HG03095 (cell line): Measurements from ENCODE around the gene VTI1A.
"Not testable (repeated sequence)": the region's sequence is repeated elsewhere in the genome, so short reads cannot be mapped to it uniquely, and the experiment has no call there.

Experiments used
- ATAC-seq: cut with Tn5 transposase; IDR thresholded peaks from one replicate; pipeline ENCODE4 v1.9.1; 2021; ENCODE audit warnings: moderate library complexity; ENCODE audit not compliant: unreplicated experiment

VTI1A gene

GRCh38 chr10:112539340-112539739, 92.3 kb downstream of the VTI1A start:
- no peak for ATAC-seq

- not testable (repeated sequence) for ATAC-seq
These were observed 95.8 kb downstream of the VTI1A start for GRCh38 chr10:112542823-112543222.

- ATAC-seq: no peak
These were observed 99.5 kb downstream of the VTI1A start for GRCh38 chr10:112546474-112546873.

- no peak for ATAC-seq
These were observed 101.7 kb downstream of the VTI1A start for GRCh38 chr10:112548535-112549276.

GRCh38 chr10:112552593-112553110, 105.6 kb downstream of the VTI1A start:
- no peak for ATAC-seq

- ATAC-seq: no peak
These were observed 106.3 kb downstream of the VTI1A start for GRCh38 chr10:112553315-112553714.

- no peak for ATAC-seq
These were observed 107.2 kb downstream of the VTI1A start for GRCh38 chr10:112554263-112554662.

GRCh38 chr10:112557197-112557596, 110.2 kb downstream of the VTI1A start:
- ATAC-seq: no peak

GRCh38 chr10:112558476-112559142, 111.6 kb downstream of the VTI1A start:
- no peak for ATAC-seq

GRCh38 chr10:112559349-112559748, 112.3 kb downstream of the VTI1A start:
- ATAC-seq: no peak

- no peak for ATAC-seq
These were observed 115.1 kb downstream of the VTI1A start for GRCh38 chr10:112562122-112562521.

GRCh38 chr10:112562809-112563663, 116.0 kb downstream of the VTI1A start:
- ATAC-seq: no peak

- no peak for ATAC-seq
These were observed 117.3 kb downstream of the VTI1A start for GRCh38 chr10:112564337-112564736.

GRCh38 chr10:112565434-112566053, 118.5 kb downstream of the VTI1A start:
- ATAC-seq: no peak

- ATAC-seq: no peak
These were observed 123.6 kb downstream of the VTI1A start for GRCh38 chr10:112570585-112570984.

- no peak for ATAC-seq
These were observed 132.6 kb downstream of the VTI1A start for GRCh38 chr10:112579578-112579977.

- ATAC-seq: no peak
These were observed 133.3 kb downstream of the VTI1A start for GRCh38 chr10:112580267-112580666.

- no peak for ATAC-seq
These were observed 134.9 kb downstream of the VTI1A start for GRCh38 chr10:112581921-112582320.

GRCh38 chr10:112583236-112583939, 136.4 kb downstream of the VTI1A start:
- ATAC-seq: no peak

- ATAC-seq: no peak
These were observed 137.3 kb downstream of the VTI1A start for GRCh38 chr10:112584276-112584675.
